HFF-Myc (cell line): ENCODE results near the gene KCNJ4.

Experiments used
- DNase-seq: peaks from one replicate; pipeline ENCODE4 v3.0.0-alpha.2; 2011; ENCODE audit warnings: low read depth; ENCODE audit errors: extremely low read depth
- H3K4me3 ChIP-seq: replicated peaks from 2 replicates; pipeline ENCODE4 v1.5.1; 2011; ENCODE audit warnings: low read depth, mild to moderate bottlenecking, control low read depth, low read length
- TF ChIP-seq, protein P1 (sequence below): IDR thresholded peaks from 2 replicates; pipeline ENCODE4 v1.5.1; 2012; ENCODE audit warnings: mild to moderate bottlenecking, low read depth, low read length, control low read depth; ENCODE audit errors: missing control alignments

The KCNJ4 gene

DNA sequence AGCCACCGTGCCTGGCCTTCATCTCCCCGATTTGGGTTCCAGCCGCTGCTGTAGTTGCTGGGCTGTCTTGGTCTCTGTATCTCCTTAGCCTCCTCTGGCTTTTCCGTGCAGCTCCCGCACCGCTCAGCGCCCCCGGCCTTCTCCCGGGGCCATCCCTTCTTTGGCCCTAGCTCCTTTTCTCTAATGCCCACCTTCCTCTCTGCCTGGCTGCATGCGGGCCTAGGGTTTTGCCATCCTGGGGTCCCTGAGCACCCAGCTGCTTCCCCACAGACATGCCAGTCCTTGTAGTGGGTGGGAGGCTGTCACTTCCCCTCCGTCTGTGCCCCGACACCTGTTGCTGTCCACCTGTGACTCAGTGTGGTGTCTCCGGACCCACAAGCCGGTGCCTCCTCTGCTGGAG lies 36.4 kb downstream of the KCNJ4 start:
- H3K4me3 ChIP-seq: no peak overlapping the region
- no peak for DNase-seq
- TF ChIP-seq, protein P1, sequence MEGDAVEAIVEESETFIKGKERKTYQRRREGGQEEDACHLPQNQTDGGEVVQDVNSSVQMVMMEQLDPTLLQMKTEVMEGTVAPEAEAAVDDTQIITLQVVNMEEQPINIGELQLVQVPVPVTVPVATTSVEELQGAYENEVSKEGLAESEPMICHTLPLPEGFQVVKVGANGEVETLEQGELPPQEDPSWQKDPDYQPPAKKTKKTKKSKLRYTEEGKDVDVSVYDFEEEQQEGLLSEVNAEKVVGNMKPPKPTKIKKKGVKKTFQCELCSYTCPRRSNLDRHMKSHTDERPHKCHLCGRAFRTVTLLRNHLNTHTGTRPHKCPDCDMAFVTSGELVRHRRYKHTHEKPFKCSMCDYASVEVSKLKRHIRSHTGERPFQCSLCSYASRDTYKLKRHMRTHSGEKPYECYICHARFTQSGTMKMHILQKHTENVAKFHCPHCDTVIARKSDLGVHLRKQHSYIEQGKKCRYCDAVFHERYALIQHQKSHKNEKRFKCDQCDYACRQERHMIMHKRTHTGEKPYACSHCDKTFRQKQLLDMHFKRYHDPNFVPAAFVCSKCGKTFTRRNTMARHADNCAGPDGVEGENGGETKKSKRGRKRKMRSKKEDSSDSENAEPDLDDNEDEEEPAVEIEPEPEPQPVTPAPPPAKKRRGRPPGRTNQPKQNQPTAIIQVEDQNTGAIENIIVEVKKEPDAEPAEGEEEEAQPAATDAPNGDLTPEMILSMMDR: no peak

DNA sequence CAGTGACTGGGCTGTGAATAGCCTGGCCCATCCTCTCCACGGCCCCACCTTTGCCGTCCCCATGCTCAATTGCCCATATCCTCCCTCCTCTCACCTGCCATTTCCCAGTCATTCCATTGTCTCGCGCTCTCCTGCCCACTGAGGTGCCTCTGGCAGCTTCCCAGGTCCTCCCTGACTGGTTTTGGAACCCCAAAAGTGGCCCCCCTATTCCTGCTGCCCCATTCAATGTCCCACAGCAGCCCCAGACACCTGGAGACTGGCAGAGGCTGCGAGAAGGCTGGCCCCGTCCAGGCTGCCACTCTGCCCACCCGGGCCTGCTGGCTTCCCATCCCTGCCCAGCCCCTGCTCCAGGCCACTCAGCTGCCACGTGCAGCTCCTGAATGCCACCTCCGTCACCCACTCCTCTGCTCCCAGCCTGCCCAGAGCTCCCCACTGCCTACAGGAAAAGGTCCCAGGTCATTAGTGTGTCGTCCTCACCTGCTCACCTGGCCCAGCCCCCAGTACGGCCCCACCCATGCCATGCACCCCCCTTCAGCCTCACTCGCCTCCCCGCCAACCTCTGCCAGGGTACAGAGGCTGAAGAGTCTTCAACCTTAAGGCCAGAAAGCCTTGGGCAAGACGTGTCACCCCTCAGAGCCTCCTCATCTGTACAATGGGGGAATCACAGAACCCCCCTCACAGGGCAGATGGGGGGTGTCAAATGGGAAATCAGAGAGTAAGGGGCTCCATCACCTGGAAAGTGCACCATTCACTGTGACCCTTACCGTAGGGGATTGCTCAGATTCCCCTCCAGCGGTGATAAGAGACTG lies 37.5 kb downstream of the KCNJ4 start:
- no peak overlapping the region for H3K4me3 ChIP-seq
- TF ChIP-seq, protein P1: no peak
- no peak for DNase-seq

DNA sequence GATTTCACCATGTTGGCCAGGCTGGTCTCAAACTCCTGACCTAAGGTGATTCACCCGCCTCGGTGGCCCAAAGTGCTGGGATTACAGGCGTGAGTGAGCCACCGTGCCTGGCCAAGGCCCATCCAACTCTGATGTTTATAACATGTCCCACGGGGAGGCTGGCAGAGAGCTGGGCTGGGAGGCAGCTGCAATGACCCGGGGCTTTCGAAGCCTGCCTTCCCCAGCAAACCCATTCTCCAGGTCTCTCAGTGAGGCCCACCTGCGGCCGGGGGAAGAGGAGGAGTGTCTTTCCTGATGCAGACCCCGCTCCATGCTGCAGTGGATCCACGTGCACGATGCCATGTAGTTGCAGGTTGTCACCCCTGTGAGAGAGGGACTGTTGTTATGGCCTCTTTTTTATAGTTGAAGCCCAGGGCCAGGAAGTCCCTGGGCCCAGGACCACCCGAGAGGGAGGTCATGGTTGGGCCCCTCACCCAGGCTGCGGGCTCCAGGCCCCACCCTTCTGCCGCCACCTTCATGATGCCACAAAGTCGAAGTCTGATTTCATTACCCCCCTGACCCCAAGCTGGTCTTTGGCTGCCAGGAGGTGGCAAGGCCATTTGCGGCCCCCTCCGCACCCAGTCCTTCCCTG lies 38.3 kb downstream of the KCNJ4 start:
- TF ChIP-seq, protein P1: no peak
- no peak overlapping the region for H3K4me3 ChIP-seq
- DNase-seq: no peak

DNA sequence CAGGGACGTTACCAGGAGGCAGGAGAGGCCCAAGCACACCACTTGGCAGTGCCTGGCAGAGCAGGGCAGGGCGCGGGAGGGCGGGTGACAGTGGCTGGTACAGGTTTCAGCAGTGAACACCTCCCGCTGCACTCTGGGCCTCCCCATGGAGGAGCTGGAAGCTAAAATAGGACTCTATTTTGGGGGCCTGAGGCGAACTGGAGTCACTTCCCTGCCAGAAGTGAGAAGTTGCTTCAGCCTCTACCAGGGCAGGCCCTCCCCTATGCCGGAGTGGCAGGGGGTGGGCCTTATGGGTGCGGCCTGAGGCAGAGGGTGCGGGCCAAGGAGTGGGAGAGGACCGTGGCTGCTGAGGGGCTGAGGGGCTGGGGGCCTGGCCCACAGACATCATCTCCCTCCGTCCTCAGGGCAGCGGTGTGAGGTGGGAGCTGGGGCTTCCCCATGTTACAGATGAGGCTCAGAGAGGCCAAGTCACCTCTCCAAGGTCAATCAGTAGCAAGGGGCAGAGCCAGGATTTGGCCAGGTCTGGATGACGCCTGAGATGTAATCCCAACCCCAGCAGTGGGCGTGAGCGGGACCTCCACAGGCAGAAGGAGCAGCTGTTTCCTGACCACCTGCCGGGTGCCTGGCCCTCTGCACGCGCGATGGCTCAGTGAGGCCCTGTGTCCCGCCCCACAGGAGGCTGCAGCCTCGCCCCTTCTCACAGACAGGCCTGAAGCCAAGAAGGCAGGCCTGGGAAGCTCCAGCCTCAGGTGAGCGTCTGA lies 39.3 kb downstream of the KCNJ4 start:
- TF ChIP-seq, protein P1: no peak
- H3K4me3 ChIP-seq: no peak overlapping the region
- DNase-seq: no peak

DNA sequence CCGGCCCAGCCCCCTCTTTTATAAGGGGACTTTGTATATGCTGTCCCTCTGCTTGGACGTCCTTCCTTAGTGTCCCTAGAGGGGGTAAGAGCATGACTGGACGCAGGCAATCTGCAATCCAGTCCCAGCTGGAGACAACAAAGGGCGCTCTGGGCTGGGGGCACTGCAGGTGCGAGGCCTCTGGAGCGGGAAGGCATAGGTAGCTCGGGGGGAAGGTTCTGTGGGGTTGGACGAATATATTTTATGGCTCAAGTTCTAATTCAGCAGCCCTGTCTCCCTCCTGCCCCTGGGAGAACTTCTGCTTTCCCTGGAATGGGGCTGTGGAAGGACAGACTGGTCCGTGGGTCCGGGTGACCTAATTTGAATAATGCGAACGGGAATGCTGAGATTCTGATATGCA lies 40.0 kb downstream of the KCNJ4 start:
- TF ChIP-seq, protein P1: no peak
- no peak for DNase-seq
- H3K4me3 ChIP-seq: no peak overlapping the region

DNA sequence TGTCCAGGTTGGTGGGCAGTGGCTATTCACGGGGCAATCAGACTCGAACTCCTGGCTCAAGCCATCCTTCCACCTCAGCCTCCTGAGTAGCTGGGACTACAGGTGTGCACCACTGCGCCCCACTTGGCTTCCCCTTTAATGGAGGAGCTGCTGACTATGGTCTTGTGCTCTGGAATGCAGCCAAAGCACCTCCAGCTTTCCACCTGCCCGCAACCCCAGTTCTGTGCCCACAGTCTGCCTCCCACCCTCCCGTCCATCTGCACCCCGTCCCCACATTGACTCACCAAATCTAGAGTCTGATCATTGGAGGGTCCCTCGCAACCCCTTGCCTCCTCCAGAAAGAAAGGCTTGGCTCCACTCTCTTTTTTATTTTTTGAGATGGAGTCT lies 41.0 kb downstream of the KCNJ4 start:
- DNase-seq: no peak
- TF ChIP-seq, protein P1: no peak
- no peak overlapping the region for H3K4me3 ChIP-seq
